Body of pancreas (tissue), 4 donors: ENCODE measurements around the gene MS4A3. TPM values are rescaled to one million over a fixed set of nuclear protein-coding genes. Genes with fewer than 3 reads are reported as not detected.
"Not testable (repeated sequence)": the region's sequence is repeated elsewhere in the genome, so short reads cannot be mapped to it uniquely, and the experiment has no call there.

Source experiments
- ATAC-seq: fragments of 150-250 bp; one replicate; pipeline ENCODE4 v1.9.1; 2016
- DNase-seq, 4 donors: peaks; one replicate each; pipeline ENCODE4 v3.0.0-alpha.2; 2019
- H3K27ac ChIP-seq, 4 donors: fragments of 200-600 bp; sonication (generic); 1 replicate in 3 of 4; 2 replicates in 1 of 4; pipeline versions ENCODE4 v1.5.1 to v1.6.1; 2016 to 2019; ENCODE audit warnings: mild to moderate bottlenecking in 1 of 4, mixed read lengths in 1 of 4, moderate library complexity in 1 of 4
- H3K27me3 ChIP-seq, 2 donors: fragments of 200-600 bp; sonication (generic); one replicate each; pipeline ENCODE4 v1.6.0; 2016; ENCODE audit warnings: mild to moderate bottlenecking in 1 of 2
- H3K36me3 ChIP-seq, 2 donors: fragments of 200-600 bp; sonication (generic); replicated peaks in 1 of 2; 2 replicates each; pipeline ENCODE4 v1.5.1; 2016; ENCODE audit warnings: low read depth in 2 of 2; ENCODE audit not compliant: insufficient read depth in 1 of 2
- H3K4me1 ChIP-seq: fragments of 200-600 bp; sonication (generic); one replicate; pipeline ENCODE4 v1.6.0; 2016
- H3K4me3 ChIP-seq, 2 donors: fragments of 200-600 bp; sonication (generic); 1 replicate in 1 of 2; 2 replicates in 1 of 2; pipeline ENCODE4 v1.5.1; 2016 to 2019
- H3K9me3 ChIP-seq, 3 donors: fragments of 200-600 bp; sonication (generic); 1 replicate in 2 of 3; 2 replicates in 1 of 3; pipeline ENCODE4 v1.5.1; 2016
- POLR2A ChIP-seq, 3 donors: fragments of 450-650 bp; IDR thresholded peaks; one replicate each; pipeline ENCODE4 v1.6.1; 2016; ENCODE audit warnings: antibody characterized with exemption in 3 of 3, mild to moderate bottlenecking in 2 of 3
- WGBS, 2 donors: methylation state at CpG; one replicate each; pipeline ENCODE4 v1.1.5; 2017; 5-methylcytosine and 5-hydroxymethylcytosine counted together
- intact Hi-C: fragments of 100-400 bp; cut with DNase I; formaldehyde crosslinking; loops from one replicate; pipeline ENCODE4 v1.15.1; 2023
- total RNA-seq, 2 donors: library from RNA; depleted of rRNA; stranded (reverse); fragments of >200 nt; gene quantifications; one replicate each; pipeline ENCODE4 v1.1.0, GENCODE V29; 2016
- TF ChIP-seq, protein P1 (sequence below), 7 experiments: fragments of 450-650 bp in 4 of 7; fragments of 200-600 bp in 3 of 7; sonication (generic) in 3 of 7; IDR thresholded peaks; one replicate each; pipeline ENCODE4 v1.5.1; 2016 to 2019; ENCODE audit warnings: antibody characterized with exemption in 7 of 7

MS4A3 gene
- total RNA-seq, 2 donors from 2014 or later: not detected

GRCh38 chr11:60065801-60066200 lies 9.3 kb downstream of the MS4A3 start:
- intact Hi-C loops: no loop called here
- no peaks in the 10 kb centered on the region for H3K9me3 ChIP-seq
- H3K27ac ChIP-seq: no peak overlapping the region
- H3K4me3 ChIP-seq: no peak overlapping the region
- H3K27me3 ChIP-seq: no peaks in the 10 kb centered on the region
- H3K4me1 ChIP-seq: no peaks in the 10 kb centered on the region
- TF ChIP-seq, protein P1, sequence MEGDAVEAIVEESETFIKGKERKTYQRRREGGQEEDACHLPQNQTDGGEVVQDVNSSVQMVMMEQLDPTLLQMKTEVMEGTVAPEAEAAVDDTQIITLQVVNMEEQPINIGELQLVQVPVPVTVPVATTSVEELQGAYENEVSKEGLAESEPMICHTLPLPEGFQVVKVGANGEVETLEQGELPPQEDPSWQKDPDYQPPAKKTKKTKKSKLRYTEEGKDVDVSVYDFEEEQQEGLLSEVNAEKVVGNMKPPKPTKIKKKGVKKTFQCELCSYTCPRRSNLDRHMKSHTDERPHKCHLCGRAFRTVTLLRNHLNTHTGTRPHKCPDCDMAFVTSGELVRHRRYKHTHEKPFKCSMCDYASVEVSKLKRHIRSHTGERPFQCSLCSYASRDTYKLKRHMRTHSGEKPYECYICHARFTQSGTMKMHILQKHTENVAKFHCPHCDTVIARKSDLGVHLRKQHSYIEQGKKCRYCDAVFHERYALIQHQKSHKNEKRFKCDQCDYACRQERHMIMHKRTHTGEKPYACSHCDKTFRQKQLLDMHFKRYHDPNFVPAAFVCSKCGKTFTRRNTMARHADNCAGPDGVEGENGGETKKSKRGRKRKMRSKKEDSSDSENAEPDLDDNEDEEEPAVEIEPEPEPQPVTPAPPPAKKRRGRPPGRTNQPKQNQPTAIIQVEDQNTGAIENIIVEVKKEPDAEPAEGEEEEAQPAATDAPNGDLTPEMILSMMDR (IDR thresholded peaks at IDR 0.05): no peak
- TF ChIP-seq POLR2A (IDR thresholded peaks at IDR 0.05): no peak
- ATAC-seq (no peak), DNase-seq (no peak)
- no peaks in the 10 kb centered on the region for H3K36me3 ChIP-seq
- WGBS, 2 donors: 88 to 100% methylated on average over 1 of the region's 1 CpG

DNA sequence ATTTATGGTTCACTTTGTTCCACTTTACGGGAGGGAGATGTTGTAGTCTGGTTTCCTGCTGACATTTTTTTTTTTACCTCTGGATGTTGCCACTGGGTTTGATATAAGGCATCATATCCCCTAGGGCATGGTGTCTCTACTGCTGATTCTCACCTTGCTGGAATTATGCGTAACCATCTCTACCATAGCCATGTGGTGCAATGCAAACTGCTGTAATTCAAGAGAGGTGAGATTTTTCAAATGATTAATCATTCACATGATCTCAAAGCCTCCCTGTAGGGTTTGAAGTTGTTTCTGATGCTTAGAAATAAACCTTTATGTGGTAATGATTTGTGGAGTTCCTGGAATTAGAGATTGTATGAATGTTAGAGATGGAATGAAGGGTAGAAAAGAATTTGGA lies 13.0 kb downstream of the MS4A3 start:
- H3K27me3 ChIP-seq: no peaks in the 10 kb centered on the region
- ATAC-seq (no peak), DNase-seq (no peak)
- no peaks in the 10 kb centered on the region for H3K9me3 ChIP-seq
- no peaks in the 10 kb centered on the region for H3K36me3 ChIP-seq
- no peaks in the 10 kb centered on the region for H3K4me1 ChIP-seq
- H3K27ac ChIP-seq: no peak overlapping the region
- 70 to 73% methylated on average over 2 of the region's 2 CpGs for WGBS, 2 donors
- H3K4me3 ChIP-seq: no peak overlapping the region
- intact Hi-C loops: no loop called here
- TF ChIP-seq POLR2A (IDR thresholded peaks at IDR 0.05): no peak
- TF ChIP-seq, protein P1 (IDR thresholded peaks at IDR 0.05): no peak

DNA sequence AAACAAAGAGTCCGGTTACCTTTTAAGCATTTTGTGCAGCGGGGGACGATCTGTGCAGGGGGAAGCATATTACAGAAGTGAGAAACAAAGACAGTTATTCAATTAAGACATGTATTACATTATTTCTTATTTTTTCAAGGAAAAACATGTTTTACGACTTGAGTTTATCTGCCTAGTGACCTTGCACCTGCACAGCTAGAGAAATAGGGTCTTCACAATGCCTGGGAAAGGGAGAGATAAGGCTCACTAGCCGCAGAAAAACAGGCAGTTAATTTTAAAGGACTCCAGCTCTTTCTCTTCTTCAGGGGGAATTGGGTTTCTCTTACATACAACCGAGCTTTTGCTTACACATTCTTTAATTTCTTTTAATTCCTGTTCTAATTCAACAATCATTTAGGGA lies 15.2 kb downstream of the MS4A3 start:
- not testable (repeated sequence) for DNase-seq

DNA sequence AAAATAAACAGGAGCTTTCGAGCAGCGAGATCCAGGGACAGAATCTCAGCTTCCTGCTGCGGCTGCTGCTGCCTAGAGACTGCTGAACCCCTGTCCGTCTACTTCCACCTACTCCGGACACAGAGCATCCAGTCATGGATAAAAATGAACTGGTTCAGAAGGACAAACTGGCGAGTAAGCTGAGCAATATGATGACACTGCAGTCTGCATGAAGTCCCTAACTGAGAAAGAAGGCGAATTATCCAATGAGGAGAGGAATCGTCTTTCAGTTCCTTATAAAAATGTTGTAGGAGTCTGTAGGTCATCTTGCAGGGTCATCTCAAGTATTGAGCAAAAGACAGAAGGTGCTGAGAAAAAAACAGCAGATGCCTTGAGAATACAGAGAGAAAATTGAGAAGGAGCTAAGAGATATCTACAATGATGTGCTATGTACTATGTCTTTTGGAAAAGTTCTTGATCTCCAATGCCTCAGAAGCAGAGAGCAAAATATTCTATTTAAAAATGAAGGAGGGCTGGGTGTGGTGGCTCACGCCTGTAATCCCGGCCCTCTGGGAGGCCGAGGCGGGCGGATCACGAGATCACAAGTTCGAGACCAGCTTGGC lies 20.9 kb downstream of the MS4A3 start:
- DNase-seq (no peak), ATAC-seq (no peak)
- intact Hi-C loops: no loop called here
- no peaks in the 10 kb centered on the region for H3K4me1 ChIP-seq
- peaks cover 0 to 7% (median 0%) of the 10 kb centered on the region in 3 donors for H3K9me3 ChIP-seq
- H3K4me3 ChIP-seq: no peak overlapping the region
- no peak overlapping the region for H3K27ac ChIP-seq
- WGBS, 2 donors: 74 to 82% methylated on average over 15 of the region's 15 CpGs
- TF ChIP-seq, protein P1 (IDR thresholded peaks at IDR 0.05): no peak
- TF ChIP-seq POLR2A (IDR thresholded peaks at IDR 0.05): no peak
- no peaks in the 10 kb centered on the region for H3K27me3 ChIP-seq
- no peaks in the 10 kb centered on the region for H3K36me3 ChIP-seq

More for the DNA sequence above, 15.2 kb downstream of the MS4A3 start:
- ATAC-seq, H3K9me3 ChIP-seq, H3K27ac ChIP-seq, H3K4me3 ChIP-seq, H3K27me3 ChIP-seq, intact Hi-C loops, H3K4me1 ChIP-seq, H3K36me3 ChIP-seq: not testable (repeated sequence)
- WGBS, 2 donors: 54 to 56% methylated on average over 6 of the region's 6 CpGs

GRCh38 chr11:60077981-60078380 lies 21.5 kb downstream of the MS4A3 start:
- no peak for DNase-seq
- Histone ChIP-seq H3K27ac (no peak overlapping the region), H3K9me3 (peaks cover 0 to 7% (median 0%) of the 10 kb centered on the region in 3 donors), H3K4me1 (no peaks in the 10 kb centered on the region), H3K36me3 (no peaks in the 10 kb centered on the region), H3K27me3 (no peaks in the 10 kb centered on the region), H3K4me3 (no peak overlapping the region)
- ATAC-seq: no peak
- no peak for TF ChIP-seq POLR2A (IDR thresholded peaks at IDR 0.05)
- TF ChIP-seq, protein P1 (IDR thresholded peaks at IDR 0.05): no peak
- 89 to 95% methylated on average over 1 of the region's 1 CpG for WGBS, 2 donors
- intact Hi-C loops: no loop called here
